ENCODE measurements around the gene CPTP.

Gene CPTP

GRCh38 chr1:1370771-1371300 lies 46.2 kb downstream of the CPTP start:
- DNase-seq, result no peak

GRCh38 chr1:1371364-1371745 lies 46.8 kb downstream of the CPTP start:
- DNase-seq, result no peak

- peak; percentile 73 for DNase-seq
Measured at GRCh38 chr1:1371746-1372711, 47.4 kb downstream of the CPTP start.

GRCh38 chr1:1373051-1373814 lies 48.6 kb downstream of the CPTP start:
- no peak for DNase-seq

- no peak for DNase-seq
Measured at GRCh38 chr1:1373815-1374588, 49.4 kb downstream of the CPTP start.

- DNase-seq, result no peak
Measured at GRCh38 chr1:1374589-1374928, 50.0 kb downstream of the CPTP start.

- peak; percentile 98 for DNase-seq
Measured at GRCh38 chr1:1374929-1375662, 50.5 kb downstream of the CPTP start, which contains the start of gene AURKAIP1. Gene AURKAIP1 (minus strand): TSS chr1:1375207. CDS start chr1:1374756, 451 bp downstream.

- DNase-seq, result no peak
Measured at GRCh38 chr1:1376551-1377226, 52.1 kb downstream of the CPTP start.

GRCh38 chr1:1377540-1378205 lies 53.1 kb downstream of the CPTP start:
- no peak for DNase-seq
